Measurements from ENCODE around the gene ACAD8. TPM values are rescaled to one million over a fixed set of nuclear protein-coding genes. Genes with fewer than 3 reads are reported as not detected.
"Not testable (repeated sequence)": the region's sequence is repeated elsewhere in the genome, so short reads cannot be mapped to it uniquely, and the experiment has no call there.

ACAD8 gene
- total RNA-seq, 1 donor from 2014 or later = 22.4 TPM

GRCh38 chr11:134240592-134240991, 12.8 kb upstream of the ACAD8 start:
- DNase-seq = no peak

- DNase-seq = no peak
Observed at GRCh38 chr11:134242376-134242775, 11.0 kb upstream of the ACAD8 start.

- no peak for DNase-seq
Observed at GRCh38 chr11:134243913-134244312, 9.5 kb upstream of the ACAD8 start.

- DNase-seq = no peak
Observed at GRCh38 chr11:134244593-134244992, 8.8 kb upstream of the ACAD8 start.

GRCh38 chr11:134245434-134245833, 7.9 kb upstream of the ACAD8 start:
- DNase-seq = no peak

- no peak for DNase-seq
Observed at GRCh38 chr11:134246100-134246499, 7.3 kb upstream of the ACAD8 start.

GRCh38 chr11:134246678-134247077, 6.7 kb upstream of the ACAD8 start:
- DNase-seq = no peak

GRCh38 chr11:134248910-134249480, 4.4 kb upstream of the ACAD8 start:
- no peak for DNase-seq

GRCh38 chr11:134250246-134250645, 3.1 kb upstream of the ACAD8 start:
- no peak for DNase-seq

GRCh38 chr11:134250675-134251074, 2.7 kb upstream of the ACAD8 start:
- no peak for DNase-seq

GRCh38 chr11:134252346-134253187, 801 bp upstream of the ACAD8 start:
- DNase-seq = no peak

- no peak for DNase-seq
Observed at GRCh38 chr11:134254433-134255183, 1.2 kb downstream of the ACAD8 start.

- not testable (repeated sequence) for DNase-seq
Observed at GRCh38 chr11:134255184-134255561, 1.8 kb downstream of the ACAD8 start.

- no peak for DNase-seq
Observed at GRCh38 chr11:134257101-134257500, 3.7 kb downstream of the ACAD8 start.

- DNase-seq = no peak
Observed at GRCh38 chr11:134258577-134258976, 5.2 kb downstream of the ACAD8 start.

GRCh38 chr11:134260503-134260902, 7.1 kb downstream of the ACAD8 start:
- no peak for DNase-seq

GRCh38 chr11:134260983-134261382, 7.6 kb downstream of the ACAD8 start:
- no peak for DNase-seq

GRCh38 chr11:134261626-134262488, 8.5 kb downstream of the ACAD8 start:
- DNase-seq = no peak

- DNase-seq = no peak
Observed at GRCh38 chr11:134264966-134265764, 11.8 kb downstream of the ACAD8 start.

- no peak for DNase-seq
Observed at GRCh38 chr11:134266440-134266839, 13.1 kb downstream of the ACAD8 start.

- DNase-seq = no peak
Observed at GRCh38 chr11:134266841-134267251, 13.5 kb downstream of the ACAD8 start.
